Skeletal muscle tissue (tissue), 4 donors: ENCODE results near the gene NOTO. TPM values are rescaled to one million over a fixed set of nuclear protein-coding genes. Genes with fewer than 3 reads are reported as not detected.
"Not testable (repeated sequence)": the region's sequence is repeated elsewhere in the genome, so short reads cannot be mapped to it uniquely, and the experiment has no call there.

Experiments used
- H3K27ac ChIP-seq: one replicate; pipeline ENCODE4 v1.7.0; 2013; ENCODE audit warnings: mild to moderate bottlenecking, low read depth, low read length, inconsistent platforms
- H3K27me3 ChIP-seq, 3 donors: one replicate each; pipeline ENCODE4 v1.7.0; 2013; ENCODE audit warnings: low read length in 3 of 3; ENCODE audit not compliant: control insufficient read depth in 3 of 3, insufficient read depth in 3 of 3
- H3K36me3 ChIP-seq, 3 donors: one replicate each; pipeline ENCODE4 v1.7.0; 2013; ENCODE audit warnings: low read length in 3 of 3; ENCODE audit not compliant: control insufficient read depth in 3 of 3, insufficient read depth in 3 of 3
- H3K4me1 ChIP-seq, 3 donors: one replicate each; pipeline ENCODE4 v1.7.0; 2013; ENCODE audit warnings: low read length in 3 of 3, mild to moderate bottlenecking in 3 of 3; ENCODE audit not compliant: control insufficient read depth in 3 of 3, insufficient read depth in 3 of 3
- H3K4me3 ChIP-seq, 3 donors: one replicate each; pipeline ENCODE4 v1.7.0; 2013; ENCODE audit warnings: low read length in 3 of 3
- H3K9ac ChIP-seq, 3 donors: one replicate each; pipeline ENCODE4 v1.7.0; 2013; ENCODE audit warnings: low read length in 3 of 3, mild to moderate bottlenecking in 3 of 3, moderate library complexity in 2 of 3, low read depth in 1 of 3
- H3K9me3 ChIP-seq, 3 donors: one replicate each; pipeline ENCODE4 v1.7.0; 2013; ENCODE audit warnings: low read length in 3 of 3; ENCODE audit not compliant: control insufficient read depth in 3 of 3
- total RNA-seq: library from RNA; depleted of rRNA; stranded (reverse); fragments of >200 nt; gene quantifications from one replicate; pipeline ENCODE4 v1.2.3, GENCODE V29; 2014
- donor health status: Osteomylitis.

NOTO gene
- total RNA-seq, 1 donor from 2014 or later: not detected

GRCh38 chr2:73197579-73197978 is 4.8 kb upstream of the NOTO start:
- Histone ChIP-seq H3K27ac (no peak overlapping the region), H3K36me3 (no peaks in the 10 kb centered on the region), H3K9me3 (no peaks in the 10 kb centered on the region), H3K4me1 (peaks cover 0 to 6% (median under 1%) of the 10 kb centered on the region in 3 donors), H3K27me3 (peaks cover 20 to 27% (median 24%) of the 10 kb centered on the region in 3 donors), H3K9ac (no peak overlapping the region), H3K4me3 (no peak overlapping the region)

DNA sequence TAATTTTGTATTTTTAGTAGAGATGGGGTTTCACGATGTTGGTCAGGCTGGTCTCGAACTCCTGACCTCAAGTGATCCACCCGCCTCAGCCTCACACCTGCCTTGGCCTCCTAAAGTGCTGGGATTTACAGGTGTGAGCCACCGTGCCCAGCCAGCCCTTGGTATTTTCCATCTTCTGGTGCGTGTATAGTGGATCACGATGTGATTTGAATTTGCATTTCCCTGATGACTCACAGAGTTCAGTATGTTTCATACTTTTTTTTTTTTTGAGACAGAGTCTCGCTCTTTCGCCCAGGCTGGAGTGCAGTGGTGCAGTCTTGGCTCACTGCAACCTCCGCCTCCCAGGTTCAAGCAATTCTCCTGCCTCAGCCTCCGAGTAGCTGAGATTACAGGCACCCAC is 2.1 kb upstream of the NOTO start:
- not testable (repeated sequence) for H3K4me1 ChIP-seq, H3K27ac ChIP-seq, H3K9ac ChIP-seq, H3K36me3 ChIP-seq, H3K9me3 ChIP-seq, H3K4me3 ChIP-seq
- peaks cover 39 to 46% (median 43%) of the 10 kb centered on the region in 3 donors for H3K27me3 ChIP-seq

GRCh38 chr2:73203055-73203681 is 794 bp downstream of the NOTO start:
- Histone ChIP-seq H3K27ac (no peak overlapping the region), H3K4me3 (no peak overlapping the region), H3K9me3 (no peaks in the 10 kb centered on the region), H3K4me1 (peaks cover 0 to 7% (median 6%) of the 10 kb centered on the region in 3 donors), H3K27me3 (peaks cover 40 to 49% (median 46%) of the 10 kb centered on the region in 3 donors), H3K9ac (no peak overlapping the region), H3K36me3 (no peaks in the 10 kb centered on the region)

- Histone ChIP-seq H3K27me3 (peaks cover 39 to 44% (median 41%) of the 10 kb centered on the region in 3 donors), H3K36me3 (no peaks in the 10 kb centered on the region), H3K27ac (no peak overlapping the region), H3K4me3 (no peak overlapping the region), H3K9me3 (no peaks in the 10 kb centered on the region), H3K4me1 (peaks cover 0 to 7% (median 6%) of the 10 kb centered on the region in 3 donors), H3K9ac (no peak overlapping the region)
These were observed 3.2 kb downstream of the NOTO start for GRCh38 chr2:73205611-73206010.

DNA sequence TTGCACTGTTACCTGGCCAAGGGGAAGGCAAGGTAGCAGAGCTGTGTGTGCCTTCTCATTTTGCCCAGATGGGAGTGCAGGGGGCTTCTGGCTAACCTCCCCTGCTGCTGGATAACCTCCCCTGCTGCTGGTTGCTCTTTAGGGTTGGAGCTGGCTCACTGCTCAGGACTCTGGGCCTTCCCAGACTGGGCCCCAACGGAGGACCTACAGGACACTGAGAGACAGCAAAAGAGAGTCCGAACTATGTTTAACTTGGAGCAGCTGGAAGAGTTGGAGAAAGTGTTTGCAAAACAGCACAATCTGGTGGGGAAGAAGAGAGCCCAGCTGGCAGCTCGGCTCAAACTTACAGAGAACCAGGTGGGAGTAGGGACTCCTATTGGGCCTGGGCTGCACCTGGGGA is 5.9 kb downstream of the NOTO start:
- H3K27me3 ChIP-seq: peaks cover 19 to 23% (median 21%) of the 10 kb centered on the region in 3 donors
- no peaks in the 10 kb centered on the region for H3K36me3 ChIP-seq
- peaks cover 0 to 2% (median 1%) of the 10 kb centered on the region in 3 donors for H3K4me1 ChIP-seq
- no peak overlapping the region for H3K27ac ChIP-seq
- no peak overlapping the region for H3K9ac ChIP-seq
- no peak overlapping the region for H3K4me3 ChIP-seq
- no peaks in the 10 kb centered on the region for H3K9me3 ChIP-seq

GRCh38 chr2:73210019-73210418 is 7.6 kb downstream of the NOTO start:
- Histone ChIP-seq H3K4me3 (no peak overlapping the region), H3K36me3 (no peaks in the 10 kb centered on the region), H3K9ac (no peak overlapping the region), H3K27me3 (peaks cover 8 to 12% (median 8%) of the 10 kb centered on the region in 3 donors), H3K9me3 (no peaks in the 10 kb centered on the region), H3K4me1 (peaks cover 3 to 15% (median 4%) of the 10 kb centered on the region in 3 donors), H3K27ac (no peak overlapping the region)

- Histone ChIP-seq H3K27ac (no peak overlapping the region), H3K4me3 (no peak overlapping the region), H3K36me3 (no peaks in the 10 kb centered on the region), H3K9me3 (no peaks in the 10 kb centered on the region), H3K9ac (no peak overlapping the region), H3K4me1 (peaks cover 3 to 22% (median 7%) of the 10 kb centered on the region in 3 donors), H3K27me3 (peaks cover 4 to 9% (median 5%) of the 10 kb centered on the region in 3 donors)
These were observed 8.3 kb downstream of the NOTO start for GRCh38 chr2:73210696-73211095.

GRCh38 chr2:73212098-73212447 is 9.7 kb downstream of the NOTO start:
- H3K9me3 ChIP-seq: no peaks in the 10 kb centered on the region
- no peak overlapping the region for H3K4me3 ChIP-seq
- H3K27ac ChIP-seq: no peak overlapping the region
- H3K27me3 ChIP-seq: peaks cover 1 to 2% (median 2%) of the 10 kb centered on the region in 3 donors
- no peaks in the 10 kb centered on the region for H3K36me3 ChIP-seq
- H3K9ac ChIP-seq: no peak overlapping the region
- peaks cover 3 to 24% (median 7%) of the 10 kb centered on the region in 3 donors for H3K4me1 ChIP-seq

DNA sequence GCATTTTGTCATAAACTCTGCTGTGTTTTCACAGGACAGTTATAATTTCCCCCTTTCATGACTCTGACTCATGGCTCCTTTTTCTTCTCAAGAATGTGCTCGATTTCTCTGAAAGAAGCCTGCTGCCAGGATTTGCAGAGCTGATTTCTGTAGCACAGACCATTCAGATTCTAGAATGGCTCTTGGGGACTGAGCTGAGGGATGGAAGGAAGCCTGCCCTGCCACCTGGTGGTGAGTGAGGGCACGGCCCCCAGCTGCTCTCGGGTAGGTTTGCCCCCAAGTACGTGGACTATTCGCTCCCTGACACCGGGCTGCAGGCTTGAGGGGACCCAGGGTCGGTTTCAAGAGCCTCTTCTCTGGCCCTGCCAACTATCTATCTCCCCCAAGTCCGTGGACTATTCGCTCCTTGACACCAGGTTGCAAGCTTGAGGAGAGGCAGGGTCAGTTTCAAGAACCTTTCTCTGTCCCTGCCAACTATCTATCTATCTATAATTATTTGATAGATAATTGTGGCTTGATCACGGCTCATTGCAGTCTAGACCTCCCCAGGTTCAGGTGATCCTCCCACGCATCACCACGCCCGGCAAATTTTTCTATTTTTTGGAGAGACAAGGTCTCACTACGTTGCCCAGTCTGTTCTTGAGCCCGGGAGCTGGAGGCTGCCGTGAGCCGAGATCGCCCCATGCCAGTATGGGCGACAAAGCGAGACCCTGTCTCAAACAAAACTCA is 10.2 kb downstream of the NOTO start:
- H3K9ac ChIP-seq: no peak overlapping the region
- H3K36me3 ChIP-seq: no peaks in the 10 kb centered on the region
- peaks cover 3 to 30% (median 7%) of the 10 kb centered on the region in 3 donors for H3K4me1 ChIP-seq
- no peaks in the 10 kb centered on the region for H3K27me3 ChIP-seq
- H3K9me3 ChIP-seq: no peaks in the 10 kb centered on the region
- no peak overlapping the region for H3K27ac ChIP-seq
- no peak overlapping the region for H3K4me3 ChIP-seq
